GM18505 (cell line): ENCODE measurements around the gene HSD17B12.

Source experiments
- ATAC-seq: cut with Tn5 transposase; IDR thresholded peaks from one replicate; pipeline ENCODE4 v1.9.1; 2021; ENCODE audit not compliant: unreplicated experiment
- POLR2A ChIP-seq: IDR thresholded peaks from 4 replicates; pipeline ENCODE4 v1.6.1; 2011; ENCODE audit warnings: borderline replicate concordance; ENCODE audit not compliant: insufficient read depth, insufficient read length; ENCODE audit errors: extremely low read depth

Gene HSD17B12

GRCh38 chr11:43823316-43823715 is 142.8 kb downstream of the HSD17B12 start:
- ATAC-seq = no peak
- TF ChIP-seq POLR2A = no peak

DNA sequence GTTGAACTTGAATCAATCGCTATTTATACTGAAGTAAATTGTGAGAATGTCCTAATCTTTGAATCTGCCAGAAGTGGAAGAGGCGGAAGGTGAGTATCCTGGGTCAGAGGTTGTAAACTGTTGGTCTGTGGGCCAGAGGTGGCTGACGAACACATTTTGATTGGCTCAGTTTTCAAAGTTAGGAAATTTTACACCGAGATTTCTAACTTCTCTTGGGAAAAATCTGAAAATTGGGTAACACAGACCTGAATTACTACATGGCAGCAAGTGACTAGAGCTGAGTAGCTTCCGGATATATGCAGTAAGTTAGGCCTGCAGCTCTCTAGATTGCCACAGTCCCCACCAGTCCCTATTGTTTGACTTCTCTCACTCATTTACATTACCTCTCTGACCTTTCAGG is 143.3 kb downstream of the HSD17B12 start:
- no peak for TF ChIP-seq POLR2A
- ATAC-seq = no peak

DNA sequence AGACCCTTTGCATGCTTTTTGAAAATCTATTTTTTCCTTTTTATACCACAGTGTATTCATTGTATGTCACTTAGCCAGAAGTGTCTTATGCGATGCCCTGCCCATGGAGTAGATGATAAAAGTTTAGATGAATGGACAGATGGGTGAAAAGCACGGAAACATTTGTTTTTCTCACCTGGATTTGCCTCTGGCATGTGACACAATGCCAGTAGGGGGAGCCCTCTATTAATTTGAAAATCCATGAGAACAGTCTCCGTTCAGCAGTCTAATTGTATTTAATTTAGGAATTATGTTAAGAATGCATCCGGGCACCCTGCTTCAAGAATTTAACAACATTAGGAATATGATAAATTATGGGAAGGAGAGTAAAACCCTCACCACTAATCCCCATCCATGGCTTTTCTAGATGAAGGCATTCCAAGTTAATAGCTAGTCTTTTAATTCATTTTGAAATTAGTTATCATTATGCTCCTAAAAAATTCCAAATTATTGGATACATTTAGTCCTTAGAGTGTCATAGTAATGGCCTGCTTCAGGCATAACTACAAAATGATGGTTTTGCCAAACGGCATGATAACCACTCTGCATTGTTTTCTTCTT is 144.8 kb downstream of the HSD17B12 start:
- no peak for ATAC-seq
- TF ChIP-seq POLR2A = no peak

DNA sequence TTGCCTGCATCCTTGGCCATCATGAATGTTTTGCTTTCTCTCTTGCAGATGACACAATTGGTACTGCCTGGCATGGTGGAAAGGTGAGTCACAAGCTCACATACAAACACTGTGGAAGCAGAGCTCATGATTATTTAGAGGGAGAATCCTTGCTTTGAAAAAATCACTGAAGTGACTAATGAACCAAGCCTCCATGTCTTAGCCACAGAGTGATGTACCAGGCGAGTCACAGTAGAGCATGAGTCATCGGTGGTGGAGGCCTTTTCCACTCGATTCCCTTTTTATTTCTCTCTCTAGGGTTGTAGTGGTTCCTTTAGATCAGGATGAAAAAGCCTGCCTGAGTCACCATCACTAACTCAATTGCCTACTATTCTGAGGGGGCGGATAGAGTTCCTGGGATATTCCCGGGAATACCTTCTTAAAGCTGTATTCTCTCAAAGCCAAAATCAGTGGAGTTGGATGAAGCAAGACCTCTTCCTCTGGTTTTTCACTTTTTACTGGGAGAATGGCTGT is 150.4 kb downstream of the HSD17B12 start:
- no peak for TF ChIP-seq POLR2A
- ATAC-seq = no peak

DNA sequence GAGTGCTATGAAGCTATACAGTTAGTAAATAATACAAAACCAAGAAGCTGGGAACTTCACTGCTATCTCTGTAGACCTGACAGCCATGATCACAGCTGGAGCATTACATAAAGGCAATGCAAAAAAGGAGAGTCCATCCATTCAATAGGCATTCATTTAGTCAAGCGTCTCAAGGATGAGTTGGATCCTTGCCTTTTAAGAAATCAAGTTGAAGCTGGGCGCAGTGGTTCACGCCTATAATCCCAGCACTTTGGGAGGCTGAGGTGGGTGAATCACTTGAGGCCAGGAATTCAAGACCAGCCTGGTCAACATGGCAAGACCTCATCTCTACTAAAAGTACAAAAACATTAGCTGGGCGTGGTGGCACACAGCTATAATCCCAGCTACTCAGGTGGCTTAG is 152.0 kb downstream of the HSD17B12 start:
- ATAC-seq = no peak
- no peak for TF ChIP-seq POLR2A

- no peak for TF ChIP-seq POLR2A
- no peak for ATAC-seq
Measured at GRCh38 chr11:43833657-43834073, 153.1 kb downstream of the HSD17B12 start.

DNA sequence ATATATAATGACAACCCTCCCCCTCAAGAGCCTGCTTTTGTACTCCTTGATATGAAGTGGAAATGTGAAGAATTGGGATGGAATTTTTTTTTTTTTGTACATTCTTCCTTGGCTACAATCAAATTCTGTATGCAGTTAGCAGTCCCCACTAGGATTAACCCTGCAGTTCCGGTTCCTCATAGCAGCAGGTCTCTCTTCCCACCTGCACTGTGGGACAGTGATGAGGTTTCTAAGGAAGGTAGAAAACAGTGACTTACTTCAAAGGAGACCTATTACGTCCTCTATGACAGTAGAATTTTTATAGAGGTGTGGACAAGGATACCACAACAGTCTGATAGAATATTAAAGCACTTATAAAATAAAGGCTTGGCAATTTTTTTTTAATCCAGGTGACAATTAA is 153.7 kb downstream of the HSD17B12 start:
- no peak for TF ChIP-seq POLR2A
- ATAC-seq = no peak

DNA sequence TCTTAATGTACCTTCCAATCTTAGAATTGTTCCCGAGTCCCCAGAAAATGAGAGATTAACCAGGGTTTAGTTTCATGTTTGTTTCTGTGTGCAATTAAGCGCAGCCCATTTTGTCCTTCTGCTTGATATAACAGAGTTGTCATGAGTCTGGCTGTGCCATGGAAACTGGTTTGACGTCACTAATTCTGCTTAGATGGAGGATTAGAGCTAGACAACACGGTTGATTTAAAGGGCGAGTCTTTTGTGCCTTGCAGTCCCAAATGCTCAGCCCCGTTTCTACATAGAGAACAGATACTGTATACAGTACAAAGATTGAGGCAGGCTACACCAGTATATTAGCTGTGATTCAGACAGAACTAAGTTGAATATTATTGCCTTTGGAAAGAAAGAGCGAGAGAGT is 154.6 kb downstream of the HSD17B12 start:
- no peak for ATAC-seq
- no peak for TF ChIP-seq POLR2A

DNA sequence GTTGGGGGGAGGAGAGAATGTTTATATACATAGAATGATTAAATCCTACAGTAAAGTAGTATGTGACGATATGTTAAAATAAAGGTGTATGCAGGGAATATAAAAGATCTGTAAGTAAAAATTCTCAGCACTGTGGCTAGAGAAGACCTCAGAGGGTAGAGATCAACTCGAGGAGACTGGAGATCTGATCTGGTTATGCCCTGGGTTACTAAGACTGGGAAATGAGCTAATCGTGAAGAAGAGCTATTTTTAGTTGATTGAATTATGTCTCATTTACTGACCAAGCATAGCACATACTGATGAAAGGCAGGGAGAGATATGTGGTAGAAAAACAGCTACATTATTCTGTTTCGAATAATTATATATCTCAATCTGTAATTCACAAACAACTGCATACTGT is 157.3 kb downstream of the HSD17B12 start:
- TF ChIP-seq POLR2A = no peak
- no peak for ATAC-seq

DNA sequence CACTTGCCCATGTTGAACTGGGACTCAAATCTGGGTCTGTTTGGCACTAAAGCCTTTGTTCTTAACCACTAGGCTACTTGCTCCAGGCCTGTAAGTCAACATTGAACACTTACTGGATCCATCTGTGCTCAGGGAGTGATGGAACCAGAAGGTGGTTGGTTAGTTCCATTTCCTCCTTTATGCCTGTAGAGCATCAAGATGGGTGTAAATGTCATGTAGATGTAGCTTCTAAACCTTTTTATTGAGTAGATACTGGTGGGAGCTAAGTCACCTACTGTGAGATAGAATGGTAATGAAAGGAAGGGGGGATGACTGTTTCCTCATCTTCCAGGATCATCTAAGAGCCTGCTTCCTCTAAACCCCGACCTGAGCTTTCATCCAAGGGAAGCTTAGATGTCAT is 161.5 kb downstream of the HSD17B12 start:
- ATAC-seq = no peak
- no peak for TF ChIP-seq POLR2A

DNA sequence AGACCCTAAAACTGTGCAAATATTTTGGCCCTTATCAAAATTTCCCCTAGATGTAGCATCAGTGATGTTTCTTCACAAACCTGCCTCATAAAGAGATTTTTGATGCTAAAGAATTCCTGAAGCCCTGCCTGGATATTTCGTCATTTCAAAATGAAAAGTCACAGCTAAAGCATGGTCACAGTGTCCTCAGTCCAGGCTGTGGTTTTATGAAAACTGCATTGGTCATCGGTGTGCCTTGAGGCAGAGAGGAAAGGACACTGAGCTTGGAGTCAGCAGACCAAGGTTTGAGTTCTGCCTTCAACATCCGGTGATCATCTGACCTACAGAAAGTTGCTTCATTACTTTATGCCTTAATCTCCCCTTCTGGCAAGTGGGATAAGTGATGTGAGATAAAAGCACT is 165.3 kb downstream of the HSD17B12 start:
- no peak for TF ChIP-seq POLR2A
- no peak for ATAC-seq

GRCh38 chr11:43852057-43852636 is 171.6 kb downstream of the HSD17B12 start:
- ATAC-seq = peak; percentile 79
- TF ChIP-seq POLR2A = no peak

- no peak for TF ChIP-seq POLR2A
- no peak for ATAC-seq
Measured at GRCh38 chr11:43853781-43854180, 173.2 kb downstream of the HSD17B12 start.

GRCh38 chr11:43856993-43857392 is 176.5 kb downstream of the HSD17B12 start:
- no peak for ATAC-seq
- TF ChIP-seq POLR2A = no peak
